GM13976 (cell line): Measurements from ENCODE around the gene ZDHHC19.

Experiments
- DNase-seq: peaks from one replicate; pipeline ENCODE4 v3.0.0; 2012; ENCODE audit warnings: low spot score
- CTCF ChIP-seq: IDR thresholded peaks from 2 replicates; pipeline ENCODE4 v1.5.1; 2012; ENCODE audit warnings: borderline replicate concordance, mild to moderate bottlenecking; ENCODE audit not compliant: insufficient read depth; ENCODE audit errors: extremely low read depth, missing control alignments, control extremely low read depth
- in situ Hi-C: fragments of 300-500 bp; cut with MboI; formaldehyde crosslinking; loops from one replicate; pipeline ENCODE4 v1.12.0; 2022; ENCODE audit warnings: low sequenced_read_pairs, mixed read lengths, inconsistent platforms; ENCODE audit not compliant: unreplicated experiment

The ZDHHC19 gene

GRCh38 chr3:196222876-196223595, 11.8 kb upstream of the ZDHHC19 start:
- TF ChIP-seq CTCF = no peak
- in situ Hi-C loops = no loop called here
- no peak for DNase-seq

- no peak for DNase-seq
- TF ChIP-seq CTCF = no peak
- in situ Hi-C loops = no loop called here
Observed at GRCh38 chr3:196220991-196221390, 9.8 kb upstream of the ZDHHC19 start.

GRCh38 chr3:196220587-196220986, 9.4 kb upstream of the ZDHHC19 start:
- in situ Hi-C loops = no loop called here
- no peak for DNase-seq
- no peak for TF ChIP-seq CTCF

- in situ Hi-C loops = no loop called here
- TF ChIP-seq CTCF = no peak
- DNase-seq = no peak
Observed at GRCh38 chr3:196219970-196220311, 8.7 kb upstream of the ZDHHC19 start.

GRCh38 chr3:196219194-196219969, 8.2 kb upstream of the ZDHHC19 start:
- no peak for TF ChIP-seq CTCF
- in situ Hi-C loops = no loop called here
- DNase-seq = peak; percentile 77

- TF ChIP-seq CTCF = no peak
Observed at GRCh38 chr3:196218155-196218712, 7.0 kb upstream of the ZDHHC19 start.

More at GRCh38 chr3:196218155-196218712, 7.0 kb upstream of the ZDHHC19 start:
- DNase-seq = no peak
- in situ Hi-C loops = no loop called here
